ENCODE results near the gene CDH4. TPM values are rescaled to one million over a fixed set of nuclear protein-coding genes. Genes with fewer than 3 reads are reported as not detected.

The CDH4 gene
- total and polyA plus RNA-seq, 9 of the 15 experiments (the other 6 are each of a cell fraction or from before 2014, with no cell fraction given) = 0.04 TPM; not detected in 8

DNA sequence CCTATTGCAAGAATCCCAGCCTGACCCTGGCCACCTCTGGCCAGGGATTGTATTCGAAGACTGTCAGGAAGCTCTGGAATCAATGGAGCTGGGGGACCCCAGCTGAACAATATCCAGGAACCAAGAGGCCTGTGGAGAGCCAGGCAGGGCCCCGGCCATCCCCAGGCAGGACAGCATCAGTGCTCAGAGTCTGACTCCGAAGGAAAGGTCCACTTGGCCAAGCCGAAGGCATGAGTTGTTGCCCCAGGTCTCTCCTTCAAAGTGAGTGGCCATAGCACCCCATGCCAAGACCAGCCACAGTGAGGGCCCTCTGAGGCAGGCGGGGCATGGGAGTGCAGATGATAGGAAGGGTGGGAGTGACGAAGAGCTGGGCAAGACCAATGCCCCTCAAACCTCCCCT, 193.1 kb downstream of the CDH4 start (continued):
- TF ChIP-seq, protein P1, sequence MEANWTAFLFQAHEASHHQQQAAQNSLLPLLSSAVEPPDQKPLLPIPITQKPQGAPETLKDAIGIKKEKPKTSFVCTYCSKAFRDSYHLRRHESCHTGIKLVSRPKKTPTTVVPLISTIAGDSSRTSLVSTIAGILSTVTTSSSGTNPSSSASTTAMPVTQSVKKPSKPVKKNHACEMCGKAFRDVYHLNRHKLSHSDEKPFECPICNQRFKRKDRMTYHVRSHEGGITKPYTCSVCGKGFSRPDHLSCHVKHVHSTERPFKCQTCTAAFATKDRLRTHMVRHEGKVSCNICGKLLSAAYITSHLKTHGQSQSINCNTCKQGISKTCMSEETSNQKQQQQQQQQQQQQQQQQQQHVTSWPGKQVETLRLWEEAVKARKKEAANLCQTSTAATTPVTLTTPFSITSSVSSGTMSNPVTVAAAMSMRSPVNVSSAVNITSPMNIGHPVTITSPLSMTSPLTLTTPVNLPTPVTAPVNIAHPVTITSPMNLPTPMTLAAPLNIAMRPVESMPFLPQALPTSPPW (CRISPR knock-in tag; IDR thresholded peaks at IDR 0.05) = no peak
- TF ChIP-seq RFX5 (IDR thresholded peaks at IDR 0.05; ENCODE audit: low read depth, low read length) = no peak

DNA sequence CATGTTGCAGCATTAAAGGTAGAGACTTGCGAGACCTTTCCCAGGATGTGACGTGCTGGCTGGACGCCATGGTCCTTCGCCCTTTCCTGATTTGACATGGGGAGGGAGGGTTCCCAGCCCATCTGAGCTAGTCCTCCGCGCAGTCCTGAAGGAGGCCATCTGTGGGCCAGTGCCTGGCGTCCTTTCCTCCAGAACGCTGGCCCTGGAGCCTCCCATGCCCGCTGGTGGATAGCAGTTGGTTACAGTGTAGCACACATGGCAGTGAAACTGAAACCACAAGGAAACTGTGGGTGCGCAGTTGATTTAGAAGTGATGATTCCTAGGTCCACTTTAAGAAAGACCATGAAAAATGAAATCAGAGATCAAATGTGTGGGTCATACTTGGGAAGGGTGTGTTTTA, 193.7 kb downstream of the CDH4 start:
- ChIA-PET POLR2A (no interaction called here), CTCF (ENCODE audit: low intra/inter-chr PET ratio) (no interaction called here)
- BruUV-seq (replicated peaks) = no TSS peak
- H3K27me3 ChIP-seq (ENCODE audit: control insufficient read depth in 2 of 2, insufficient read depth in 2 of 2, low read length in 2 of 2) = peaks cover 0 to 11% of the 10 kb centered on the region in 2 experiments; a peak in 2 of 5 replicates
- intact Hi-C loops (cut with micrococcal nuclease) (no loop called here), in situ Hi-C loops (cut with MboI) (no loop called here)
- no peak overlapping the region for H3K4me3 ChIP-seq
- TF ChIP-seq ZNF282 (CRISPR knock-in tag; IDR thresholded peaks at IDR 0.05) = no peak
- no peak for TF ChIP-seq MCM3 (IDR thresholded peaks at IDR 0.05)
- TF ChIP-seq DPF2 (IDR thresholded peaks at IDR 0.05) = no peak
- TF ChIP-seq, protein P2, sequence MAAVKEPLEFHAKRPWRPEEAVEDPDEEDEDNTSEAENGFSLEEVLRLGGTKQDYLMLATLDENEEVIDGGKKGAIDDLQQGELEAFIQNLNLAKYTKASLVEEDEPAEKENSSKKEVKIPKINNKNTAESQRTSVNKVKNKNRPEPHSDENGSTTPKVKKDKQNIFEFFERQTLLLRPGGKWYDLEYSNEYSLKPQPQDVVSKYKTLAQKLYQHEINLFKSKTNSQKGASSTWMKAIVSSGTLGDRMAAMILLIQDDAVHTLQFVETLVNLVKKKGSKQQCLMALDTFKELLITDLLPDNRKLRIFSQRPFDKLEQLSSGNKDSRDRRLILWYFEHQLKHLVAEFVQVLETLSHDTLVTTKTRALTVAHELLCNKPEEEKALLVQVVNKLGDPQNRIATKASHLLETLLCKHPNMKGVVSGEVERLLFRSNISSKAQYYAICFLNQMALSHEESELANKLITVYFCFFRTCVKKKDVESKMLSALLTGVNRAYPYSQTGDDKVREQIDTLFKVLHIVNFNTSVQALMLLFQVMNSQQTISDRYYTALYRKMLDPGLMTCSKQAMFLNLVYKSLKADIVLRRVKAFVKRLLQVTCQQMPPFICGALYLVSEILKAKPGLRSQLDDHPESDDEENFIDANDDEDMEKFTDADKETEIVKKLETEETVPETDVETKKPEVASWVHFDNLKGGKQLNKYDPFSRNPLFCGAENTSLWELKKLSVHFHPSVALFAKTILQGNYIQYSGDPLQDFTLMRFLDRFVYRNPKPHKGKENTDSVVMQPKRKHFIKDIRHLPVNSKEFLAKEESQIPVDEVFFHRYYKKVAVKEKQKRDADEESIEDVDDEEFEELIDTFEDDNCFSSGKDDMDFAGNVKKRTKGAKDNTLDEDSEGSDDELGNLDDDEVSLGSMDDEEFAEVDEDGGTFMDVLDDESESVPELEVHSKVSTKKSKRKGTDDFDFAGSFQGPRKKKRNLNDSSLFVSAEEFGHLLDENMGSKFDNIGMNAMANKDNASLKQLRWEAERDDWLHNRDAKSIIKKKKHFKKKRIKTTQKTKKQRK (IDR thresholded peaks at IDR 0.05; ENCODE audit: borderline replicate concordance, low read depth, low read length) = no peak
- TF ChIP-seq HOXB6 (CRISPR knock-in tag; IDR thresholded peaks at IDR 0.05; ENCODE audit: borderline replicate concordance) = no peak
- no peak for TF ChIP-seq ADNP (tag; IDR thresholded peaks at IDR 0.05)
- no peak for TF ChIP-seq TEAD4 (IDR thresholded peaks at IDR 0.05; ENCODE audit: low read length)
- TF ChIP-seq TEAD4 (CRISPR knock-in tag; IDR thresholded peaks at IDR 0.05; ENCODE audit: borderline replicate concordance) = no peak
- TF ChIP-seq SAFB (IDR thresholded peaks at IDR 0.05; ENCODE audit: borderline replicate concordance, low read depth, low read length) = no peak
- no peak for TF ChIP-seq PYGO2 (tag; IDR thresholded peaks at IDR 0.05)
- TF ChIP-seq CBX2 (IDR thresholded peaks at IDR 0.05; ENCODE audit: insufficient read depth, low read length, poor library complexity, severe bottlenecking) = no peak
- no peak for TF ChIP-seq HNRNPK (IDR thresholded peaks at IDR 0.05; ENCODE audit: low read depth, low read length, poor library complexity, severe bottlenecking)
- no peak for TF ChIP-seq RBM34 (IDR thresholded peaks at IDR 0.05; ENCODE audit: borderline replicate concordance, insufficient read depth, low read length)
- no peak for TF ChIP-seq RB1 (IDR thresholded peaks at IDR 0.05; ENCODE audit: low read depth)
- TF ChIP-seq RBM14 (IDR thresholded peaks at IDR 0.05; ENCODE audit: borderline replicate concordance, insufficient read depth, low read depth, low read length) = no peak
- H3K9me1 ChIP-seq (ENCODE audit: control insufficient read depth, insufficient read depth, low read length) = no peaks in the 10 kb centered on the region
- no peak overlapping the region for H2AFZ ChIP-seq (ENCODE audit: low read depth, low read length)
- no peak overlapping the region for H3K27ac ChIP-seq (ENCODE audit: extremely low read depth, low read depth, low read length)
- DNase-seq (ENCODE audit: extremely low read depth in 1 of 4, low spot score in 3 of 4) = no peak
- no peak overlapping the region for H3K9ac ChIP-seq (ENCODE audit: insufficient read depth in 1 of 2, low read depth in 2 of 2, low read length in 2 of 2)
- no peaks in the 10 kb centered on the region for H4K20me1 ChIP-seq (replicated peaks; ENCODE audit: control insufficient read depth, insufficient read depth, low read length)
- H3K4me2 ChIP-seq (ENCODE audit: insufficient read depth, low read length) = no peak overlapping the region
- no peaks in the 10 kb centered on the region for H3K79me2 ChIP-seq (ENCODE audit: control insufficient read depth, insufficient read depth, low read length)
- no peaks in the 10 kb centered on the region for H3K36me3 ChIP-seq (ENCODE audit: control insufficient read depth, insufficient read depth, low read length)
- 0% methylated on average over 7 of the region's 10 CpGs for WGBS (ENCODE audit: insufficient coverage, low coverage, missing lambda C conversion rate)
- H3K4me1 ChIP-seq (replicated peaks in 1 of 2; ENCODE audit: control insufficient read depth in 2 of 2, insufficient read depth in 2 of 2, low read length in 2 of 2) = no peaks in the 10 kb centered on the region
- no peak for ATAC-seq
- H3K9me3 ChIP-seq (replicated peaks; ENCODE audit: control insufficient read depth, insufficient read depth, low read depth, low read length) = no peaks in the 10 kb centered on the region
- FAIRE-seq = no peak
